ENCODE data around the gene ADARB2. TPM values are rescaled to one million over a fixed set of nuclear protein-coding genes. Genes with fewer than 3 reads are reported as not detected.

ADARB2 gene
- total RNA-seq, 2 donors from 2014 or later, result 1.1 to 1.8 TPM

DNA sequence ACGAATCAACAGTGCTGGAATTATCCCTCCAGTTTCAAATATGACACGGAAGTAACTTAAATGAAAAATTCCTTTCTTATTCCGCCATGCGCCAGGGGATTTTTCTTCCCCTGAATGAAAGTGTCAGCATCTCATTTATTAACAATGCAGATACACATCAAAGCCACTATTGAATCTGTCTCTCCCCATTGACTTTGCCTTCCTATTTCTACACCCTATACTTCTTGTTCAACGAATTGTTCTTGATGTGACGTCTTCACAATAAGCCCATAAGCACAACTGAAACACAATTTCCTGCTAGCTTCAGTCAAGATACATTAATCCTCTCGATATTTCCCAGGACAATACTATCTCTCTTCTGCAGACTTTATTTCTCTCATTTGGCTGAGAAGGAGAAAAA lies 253.5 kb downstream of the ADARB2 start:
- H3K27ac ChIP-seq (ENCODE audit: low read depth, low read length), result peak overlapping the region; percentile 87
- no peak overlapping the region for H3K4me3 ChIP-seq (ENCODE audit: low read length)
- no peaks in the 10 kb centered on the region for H3K4me1 ChIP-seq (ENCODE audit: control insufficient read depth, insufficient read depth, low read length)
- peaks cover 3% of the 10 kb centered on the region for H3K4me1 Mint-ChIP-seq
- peaks cover 7% of the 10 kb centered on the region for H3K9me3 Mint-ChIP-seq
- WGBS, 2 experiments (ENCODE audit: insufficient coverage in 1 of 2, insufficient read length in 1 of 2), result 62 to 63% methylated on average over 6 to 7 of the region's 7 CpGs
- no peaks in the 10 kb centered on the region for H3K27me3 ChIP-seq (ENCODE audit: control insufficient read depth, insufficient read depth, low read length, poor library complexity, severe bottlenecking)
- no peak overlapping the region for H3K9ac ChIP-seq (ENCODE audit: extremely low read depth, low read length, poor library complexity, severe bottlenecking)
- H3K9me3 ChIP-seq (ENCODE audit: control insufficient read depth, low read length), result no peaks in the 10 kb centered on the region
- no peaks in the 10 kb centered on the region for H3K36me3 ChIP-seq (ENCODE audit: control insufficient read depth, insufficient read depth, low read length)
- H3K4me3 Mint-ChIP-seq, result no peak overlapping the region
- H3K27ac Mint-ChIP-seq, result no peak overlapping the region
- DNase-seq, result no peak
- no peaks in the 10 kb centered on the region for H3K27me3 Mint-ChIP-seq (ENCODE audit: insufficient read depth)
- H3K36me3 Mint-ChIP-seq (ENCODE audit: low read depth), result no peaks in the 10 kb centered on the region
- TF ChIP-seq, protein P1, sequence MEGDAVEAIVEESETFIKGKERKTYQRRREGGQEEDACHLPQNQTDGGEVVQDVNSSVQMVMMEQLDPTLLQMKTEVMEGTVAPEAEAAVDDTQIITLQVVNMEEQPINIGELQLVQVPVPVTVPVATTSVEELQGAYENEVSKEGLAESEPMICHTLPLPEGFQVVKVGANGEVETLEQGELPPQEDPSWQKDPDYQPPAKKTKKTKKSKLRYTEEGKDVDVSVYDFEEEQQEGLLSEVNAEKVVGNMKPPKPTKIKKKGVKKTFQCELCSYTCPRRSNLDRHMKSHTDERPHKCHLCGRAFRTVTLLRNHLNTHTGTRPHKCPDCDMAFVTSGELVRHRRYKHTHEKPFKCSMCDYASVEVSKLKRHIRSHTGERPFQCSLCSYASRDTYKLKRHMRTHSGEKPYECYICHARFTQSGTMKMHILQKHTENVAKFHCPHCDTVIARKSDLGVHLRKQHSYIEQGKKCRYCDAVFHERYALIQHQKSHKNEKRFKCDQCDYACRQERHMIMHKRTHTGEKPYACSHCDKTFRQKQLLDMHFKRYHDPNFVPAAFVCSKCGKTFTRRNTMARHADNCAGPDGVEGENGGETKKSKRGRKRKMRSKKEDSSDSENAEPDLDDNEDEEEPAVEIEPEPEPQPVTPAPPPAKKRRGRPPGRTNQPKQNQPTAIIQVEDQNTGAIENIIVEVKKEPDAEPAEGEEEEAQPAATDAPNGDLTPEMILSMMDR (conservative IDR thresholded peaks at IDR 0.05), result no peak

DNA sequence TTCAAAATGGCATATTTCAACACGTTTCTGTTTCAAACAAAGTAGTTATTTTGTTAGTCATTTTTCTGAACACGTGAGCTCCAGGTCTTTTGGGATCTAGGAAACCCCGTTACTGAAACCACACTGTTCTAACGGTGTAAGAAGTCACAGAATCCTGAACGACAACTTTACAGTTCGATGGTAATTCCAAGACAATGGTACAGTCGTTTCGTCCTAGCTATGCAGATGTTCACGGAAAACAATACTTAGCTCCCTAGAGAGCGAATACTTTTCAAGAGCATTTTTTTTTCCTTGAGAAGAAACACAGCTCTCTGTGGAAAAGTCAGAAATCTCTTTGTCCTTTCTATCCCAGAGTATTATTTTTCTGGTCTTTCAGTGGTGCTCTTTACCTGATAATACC lies 254.1 kb downstream of the ADARB2 start:
- DNase-seq, result no peak
- no peak overlapping the region for H3K4me3 Mint-ChIP-seq
- 61 to 67% methylated on average over 10 of the region's 10 CpGs for WGBS, 2 experiments (ENCODE audit: insufficient coverage in 1 of 2, insufficient read length in 1 of 2)

DNA sequence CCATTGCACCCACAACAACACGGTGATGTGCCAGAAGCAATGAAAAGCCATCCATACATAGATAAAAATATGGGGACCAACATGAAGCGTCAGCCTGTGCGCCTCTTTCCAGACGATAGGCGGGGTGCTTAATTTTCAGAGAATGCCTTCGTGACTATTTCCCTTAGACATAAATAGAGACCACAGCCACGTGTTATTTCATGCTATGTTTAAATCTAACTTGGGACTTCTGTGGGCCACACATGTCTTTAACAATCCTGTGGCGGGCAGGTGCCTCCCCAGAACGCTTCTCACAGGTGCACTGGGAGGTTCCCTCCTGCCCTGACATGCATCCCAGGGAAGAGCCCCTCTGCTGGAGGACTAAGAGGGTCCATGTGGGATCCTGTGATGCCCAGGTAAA lies 259.7 kb downstream of the ADARB2 start:
- H3K9me3 Mint-ChIP-seq, result peaks cover 29% of the 10 kb centered on the region
- no peak overlapping the region for H3K9ac ChIP-seq (ENCODE audit: extremely low read depth, low read length, poor library complexity, severe bottlenecking)
- H3K36me3 ChIP-seq (ENCODE audit: control insufficient read depth, insufficient read depth, low read length), result no peaks in the 10 kb centered on the region
- H3K4me1 ChIP-seq (ENCODE audit: control insufficient read depth, insufficient read depth, low read length), result no peaks in the 10 kb centered on the region
- no peak overlapping the region for H3K27ac Mint-ChIP-seq
- 94 to 95% methylated on average over 8 to 9 of the region's 9 CpGs for WGBS, 2 experiments (ENCODE audit: insufficient coverage in 1 of 2, insufficient read length in 1 of 2)
- H3K27me3 Mint-ChIP-seq (ENCODE audit: insufficient read depth), result no peaks in the 10 kb centered on the region
- H3K27me3 ChIP-seq (ENCODE audit: control insufficient read depth, insufficient read depth, low read length, poor library complexity, severe bottlenecking), result no peaks in the 10 kb centered on the region
- H3K27ac ChIP-seq (ENCODE audit: low read depth, low read length), result no peak overlapping the region
- no peaks in the 10 kb centered on the region for H3K36me3 Mint-ChIP-seq (ENCODE audit: low read depth)
- TF ChIP-seq, protein P1 (conservative IDR thresholded peaks at IDR 0.05), result no peak
- H3K9me3 ChIP-seq (ENCODE audit: control insufficient read depth, low read length), result no peaks in the 10 kb centered on the region
- no peak overlapping the region for H3K4me3 ChIP-seq (ENCODE audit: low read length)
- DNase-seq, result no peak
- H3K4me3 Mint-ChIP-seq, result no peak overlapping the region
- peaks cover 11% of the 10 kb centered on the region for H3K4me1 Mint-ChIP-seq

More for the DNA sequence above, 254.1 kb downstream of the ADARB2 start:
- peak overlapping the region; percentile 87 for H3K27ac ChIP-seq (ENCODE audit: low read depth, low read length)
- peaks cover 3% of the 10 kb centered on the region for H3K4me1 Mint-ChIP-seq
- no peaks in the 10 kb centered on the region for H3K27me3 Mint-ChIP-seq (ENCODE audit: insufficient read depth)
- H3K27me3 ChIP-seq (ENCODE audit: control insufficient read depth, insufficient read depth, low read length, poor library complexity, severe bottlenecking), result no peaks in the 10 kb centered on the region
- no peaks in the 10 kb centered on the region for H3K9me3 ChIP-seq (ENCODE audit: control insufficient read depth, low read length)
- no peak overlapping the region for H3K9ac ChIP-seq (ENCODE audit: extremely low read depth, low read length, poor library complexity, severe bottlenecking)
- H3K36me3 Mint-ChIP-seq (ENCODE audit: low read depth), result no peaks in the 10 kb centered on the region
- peaks cover 12% of the 10 kb centered on the region for H3K9me3 Mint-ChIP-seq
- H3K4me1 ChIP-seq (ENCODE audit: control insufficient read depth, insufficient read depth, low read length), result no peaks in the 10 kb centered on the region
- H3K36me3 ChIP-seq (ENCODE audit: control insufficient read depth, insufficient read depth, low read length), result no peaks in the 10 kb centered on the region
- H3K27ac Mint-ChIP-seq, result no peak overlapping the region
- no peak overlapping the region for H3K4me3 ChIP-seq (ENCODE audit: low read length)
- TF ChIP-seq, protein P1 (conservative IDR thresholded peaks at IDR 0.05), result no peak
